Measurements from ENCODE around the gene SNRPA. TPM values are rescaled to one million over a fixed set of nuclear protein-coding genes. Genes with fewer than 3 reads are reported as not detected.
A peak's percentile ranks its signal among the peaks of the same experiment; 100 is the strongest.

SNRPA gene
- total RNA-seq, 2 experiments from 2014 or later = 214 to 315 TPM

- H3K9me2 ChIP-seq (ENCODE audit: insufficient read depth, low read length) = no peaks in the 10 kb centered on the region
- H3K4me2 ChIP-seq (ENCODE audit: low read length) = peak overlapping the region; percentile 85
- H3K4me1 ChIP-seq (ENCODE audit: insufficient read depth, low read length, poor library complexity, severe bottlenecking) = peaks cover 29% of the 10 kb centered on the region
- no peak for TF ChIP-seq CTCF (conservative IDR thresholded peaks at IDR 0.05; ENCODE audit: low read length)
- no peak for TF ChIP-seq EZH2phosphoT487 (IDR thresholded peaks at IDR 0.05; ENCODE audit: borderline replicate concordance, low read depth, low read length)
- H3K27ac ChIP-seq (ENCODE audit: low read depth, low read length, poor library complexity, severe bottlenecking) = no peak overlapping the region
- no peak overlapping the region for H2AFZ ChIP-seq (ENCODE audit: low read length)
- H3K79me2 ChIP-seq (ENCODE audit: insufficient read depth, low read depth, low read length) = peaks cover 25% of the 10 kb centered on the region
- BruUV-seq (replicated peaks) = no TSS peak
- ChIA-PET CTCF (ENCODE audit: unreplicated experiment) (no interaction called here), POLR2A (no interaction called here)
- intact Hi-C loops (cut with micrococcal nuclease; ENCODE audit: unreplicated experiment) = no loop called here
- H3K9me3 ChIP-seq (ENCODE audit: low read length) = no peaks in the 10 kb centered on the region
- H3K4me3 ChIP-seq (ENCODE audit: low read depth, low read length, poor library complexity, severe bottlenecking) = peak overlapping the region; percentile 70
- no peak for DNase-seq (ENCODE audit: low spot score)
- no peaks in the 10 kb centered on the region for H4K20me1 ChIP-seq (ENCODE audit: insufficient read depth, low read length)
- H3K36me3 ChIP-seq (ENCODE audit: insufficient read depth, low read length) = peaks cover 21% of the 10 kb centered on the region; the same call in 1 of the 2 replicates
These were observed 37.1 kb upstream of the SNRPA start for GRCh38 chr19:40713939-40714338.

GRCh38 chr19:40714441-40715299 lies 36.3 kb upstream of the SNRPA start:
- Histone ChIP-seq H3K4me2 (ENCODE audit: low read length) (peak overlapping the region; percentile 85), H3K36me3 (ENCODE audit: insufficient read depth, low read length) (peaks cover 14% of the 10 kb centered on the region; the same call in 1 of the 2 replicates), H4K20me1 (ENCODE audit: insufficient read depth, low read length) (no peaks in the 10 kb centered on the region), H2AFZ (ENCODE audit: low read length) (peak overlapping the region; percentile 54; the same call in 1 of the 2 replicates), H3K9me3 (ENCODE audit: low read length) (no peaks in the 10 kb centered on the region), H3K79me2 (ENCODE audit: insufficient read depth, low read depth, low read length) (peaks cover 25% of the 10 kb centered on the region), H3K4me1 (ENCODE audit: insufficient read depth, low read length, poor library complexity, severe bottlenecking) (peaks cover 36% of the 10 kb centered on the region), H3K4me3 (ENCODE audit: low read depth, low read length, poor library complexity, severe bottlenecking) (peak overlapping the region; percentile 70), H3K27ac (ENCODE audit: low read depth, low read length, poor library complexity, severe bottlenecking) (peak overlapping the region; percentile 72), H3K9me2 (ENCODE audit: insufficient read depth, low read length) (no peaks in the 10 kb centered on the region)
- POLR2A ChIA-PET = no interaction called here
- no TSS peak for BruUV-seq (replicated peaks)
- TF ChIP-seq EZH2phosphoT487 (IDR thresholded peaks at IDR 0.05; ENCODE audit: borderline replicate concordance, low read depth, low read length) (no peak), CTCF (conservative IDR thresholded peaks at IDR 0.05; ENCODE audit: low read length) (no peak)
- intact Hi-C loops (cut with micrococcal nuclease; ENCODE audit: unreplicated experiment) = loop anchor here (1.0 kb wide), 1 partner anchor 36 kb away; the partner anchor contains the start of gene ACTMAP
- peak; percentile 93 for DNase-seq (ENCODE audit: low spot score)
- CTCF ChIA-PET (ENCODE audit: unreplicated experiment) = interaction anchor here (0.5 kb wide), 1 partner anchor 16 kb away, joined by 3 read pairs; no protein-coding TSS in a partner anchor

Measured in OCI-LY7 (cell line).